GM23338 (cell line): ENCODE results near the gene GAREM1.

Experiments
- CREB1 ChIP-seq: fragments of 250-450 bp; sonication (Bioruptor Pico); IDR thresholded peaks from 2 replicates; pipeline ENCODE4 v1.5.0; 2020; ENCODE audit warnings: low read depth, mild to moderate bottlenecking, moderate library complexity
- EZH2 ChIP-seq: fragments of 200-600 bp; sonication (generic); IDR thresholded peaks from one replicate; pipeline ENCODE4 v1.8.0; 2017; ENCODE audit warnings: antibody characterized with exemption, mild to moderate bottlenecking, low read depth; ENCODE audit not compliant: unreplicated experiment
- EZH2phosphoT487 ChIP-seq: fragments of 200-600 bp; sonication (generic); IDR thresholded peaks from one replicate; pipeline ENCODE4 v1.8.1; 2018; ENCODE audit warnings: antibody characterized with exemption; ENCODE audit not compliant: unreplicated experiment
- JUNB ChIP-seq: IDR thresholded peaks from one replicate; pipeline ENCODE4 v1.6.1; 2016; ENCODE audit warnings: antibody characterized with exemption; ENCODE audit not compliant: unreplicated experiment
- NANOG ChIP-seq: IDR thresholded peaks from 2 replicates; pipeline ENCODE4 v1.6.1; 2016; ENCODE audit warnings: antibody characterized with exemption, borderline replicate concordance
- POLR2AphosphoS5 ChIP-seq: IDR thresholded peaks from 2 replicates; pipeline ENCODE4 v1.6.1; 2016; ENCODE audit warnings: antibody characterized with exemption, low read depth
- REST ChIP-seq: IDR thresholded peaks from one replicate; pipeline ENCODE4 v1.6.1; 2018; ENCODE audit warnings: antibody characterized with exemption; ENCODE audit not compliant: unreplicated experiment
- ZNF114 ChIP-seq: fragments of 250-450 bp; sonication (Bioruptor Pico); IDR thresholded peaks from 2 replicates; pipeline ENCODE4 v1.5.0; 2020; ENCODE audit warnings: mild to moderate bottlenecking, moderate library complexity
- TF ChIP-seq, protein P1 (sequence below), 2 experiments: fragments of 200-600 bp in 1 of 2; sonication (generic) in 1 of 2; conservative IDR thresholded peaks; 2 replicates each; pipeline versions ENCODE4 v1.5.1 to v1.6.1; 2016 to 2017; ENCODE audit warnings: antibody characterized with exemption in 2 of 2, low read depth in 2 of 2, mild to moderate bottlenecking in 2 of 2, moderate library complexity in 1 of 2
- TF ChIP-seq, protein P2 (sequence below): IDR thresholded peaks from 2 replicates; pipeline ENCODE4 v1.6.1; 2016; ENCODE audit warnings: antibody characterized with exemption

- TF ChIP-seq REST: no peak
- TF ChIP-seq, protein P1, sequence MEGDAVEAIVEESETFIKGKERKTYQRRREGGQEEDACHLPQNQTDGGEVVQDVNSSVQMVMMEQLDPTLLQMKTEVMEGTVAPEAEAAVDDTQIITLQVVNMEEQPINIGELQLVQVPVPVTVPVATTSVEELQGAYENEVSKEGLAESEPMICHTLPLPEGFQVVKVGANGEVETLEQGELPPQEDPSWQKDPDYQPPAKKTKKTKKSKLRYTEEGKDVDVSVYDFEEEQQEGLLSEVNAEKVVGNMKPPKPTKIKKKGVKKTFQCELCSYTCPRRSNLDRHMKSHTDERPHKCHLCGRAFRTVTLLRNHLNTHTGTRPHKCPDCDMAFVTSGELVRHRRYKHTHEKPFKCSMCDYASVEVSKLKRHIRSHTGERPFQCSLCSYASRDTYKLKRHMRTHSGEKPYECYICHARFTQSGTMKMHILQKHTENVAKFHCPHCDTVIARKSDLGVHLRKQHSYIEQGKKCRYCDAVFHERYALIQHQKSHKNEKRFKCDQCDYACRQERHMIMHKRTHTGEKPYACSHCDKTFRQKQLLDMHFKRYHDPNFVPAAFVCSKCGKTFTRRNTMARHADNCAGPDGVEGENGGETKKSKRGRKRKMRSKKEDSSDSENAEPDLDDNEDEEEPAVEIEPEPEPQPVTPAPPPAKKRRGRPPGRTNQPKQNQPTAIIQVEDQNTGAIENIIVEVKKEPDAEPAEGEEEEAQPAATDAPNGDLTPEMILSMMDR (conservative IDR thresholded peaks at IDR 0.05; ENCODE audit: low read depth in 2 of 2): no peak
- TF ChIP-seq POLR2AphosphoS5: no peak
- TF ChIP-seq EZH2: no peak
- TF ChIP-seq EZH2phosphoT487: no peak
- no peak for TF ChIP-seq ZNF114
- no peak for TF ChIP-seq CREB1 (CRISPR knock-in tag)
- TF ChIP-seq JUNB: no peak
- TF ChIP-seq, protein P2, sequence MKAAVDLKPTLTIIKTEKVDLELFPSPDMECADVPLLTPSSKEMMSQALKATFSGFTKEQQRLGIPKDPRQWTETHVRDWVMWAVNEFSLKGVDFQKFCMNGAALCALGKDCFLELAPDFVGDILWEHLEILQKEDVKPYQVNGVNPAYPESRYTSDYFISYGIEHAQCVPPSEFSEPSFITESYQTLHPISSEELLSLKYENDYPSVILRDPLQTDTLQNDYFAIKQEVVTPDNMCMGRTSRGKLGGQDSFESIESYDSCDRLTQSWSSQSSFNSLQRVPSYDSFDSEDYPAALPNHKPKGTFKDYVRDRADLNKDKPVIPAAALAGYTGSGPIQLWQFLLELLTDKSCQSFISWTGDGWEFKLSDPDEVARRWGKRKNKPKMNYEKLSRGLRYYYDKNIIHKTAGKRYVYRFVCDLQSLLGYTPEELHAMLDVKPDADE: no peak
- no peak for TF ChIP-seq NANOG
These were observed 219.2 kb downstream of the GAREM1 start for GRCh38 chr18:32251466-32251865.
